Measurements from ENCODE around the gene DR1. TPM values are rescaled to one million over a fixed set of nuclear protein-coding genes. Genes with fewer than 3 reads are reported as not detected.
"Not testable (repeated sequence)": the region's sequence is repeated elsewhere in the genome, so short reads cannot be mapped to it uniquely, and the experiment has no call there.

The DR1 gene
- total RNA-seq, 2 experiments from 2014 or later, result 71.3 to 79.2 TPM

GRCh38 chr1:93349231-93350135 lies 3.8 kb downstream of the DR1 start:
- Mint-ChIP-seq H3K4me1 (ENCODE audit: low read depth) (peaks cover 33% of the 10 kb centered on the region), H3K27ac (peak overlapping the region; percentile 73)
- CTCF ChIA-PET, result interaction anchor here (2.1 kb wide), 1 partner anchor 45 kb away, joined by 6 read pairs; no protein-coding TSS in a partner anchor

GRCh38 chr1:93350322-93350721 lies 4.6 kb downstream of the DR1 start:
- H3K4me1 Mint-ChIP-seq (ENCODE audit: low read depth), result peaks cover 36% of the 10 kb centered on the region
- H3K27ac Mint-ChIP-seq, result no peak overlapping the region

More at GRCh38 chr1:93349231-93350135, 3.8 kb downstream of the DR1 start:
- ATAC-seq (no peak), DNase-seq (no peak)
- no peak for TF ChIP-seq CTCF (IDR thresholded peaks at IDR 0.05)
- H3K4me3 Mint-ChIP-seq, result peak overlapping the region; percentile 86
- no peaks in the 10 kb centered on the region for H3K27me3 Mint-ChIP-seq
- POLR2A ChIA-PET, result no interaction called here
- H3K9me3 Mint-ChIP-seq, result no peaks in the 10 kb centered on the region
- intact Hi-C loops (cut with micrococcal nuclease), result loop anchor here (5.0 kb wide), 1 partner anchor 167 kb away; the partner anchor contains the start of genes CCDC18 and TMED5
- H3K36me3 Mint-ChIP-seq (ENCODE audit: low read depth), result peaks cover 37% of the 10 kb centered on the region

GRCh38 chr1:93350875-93351274 lies 5.2 kb downstream of the DR1 start:
- Mint-ChIP-seq H3K27ac (no peak overlapping the region), H3K4me3 (no peak overlapping the region), H3K9me3 (no peaks in the 10 kb centered on the region), H3K36me3 (ENCODE audit: low read depth) (peaks cover 45% of the 10 kb centered on the region), H3K27me3 (no peaks in the 10 kb centered on the region), H3K4me1 (ENCODE audit: low read depth) (peaks cover 40% of the 10 kb centered on the region)
- ChIA-PET CTCF (no interaction called here), POLR2A (no interaction called here)
- DNase-seq (no peak), ATAC-seq (no peak)
- intact Hi-C loops (cut with micrococcal nuclease), result no loop called here
- TF ChIP-seq CTCF (IDR thresholded peaks at IDR 0.05), result no peak

More at GRCh38 chr1:93350322-93350721, 4.6 kb downstream of the DR1 start:
- CTCF ChIA-PET, result no interaction called here
- ATAC-seq (no peak), DNase-seq (no peak)
- Mint-ChIP-seq H3K36me3 (ENCODE audit: low read depth) (peaks cover 41% of the 10 kb centered on the region), H3K27me3 (no peaks in the 10 kb centered on the region), H3K4me3 (peak overlapping the region; percentile 62), H3K9me3 (no peaks in the 10 kb centered on the region)
- intact Hi-C loops (cut with micrococcal nuclease), result no loop called here
- POLR2A ChIA-PET, result no interaction called here
- no peak for TF ChIP-seq CTCF (IDR thresholded peaks at IDR 0.05)

GRCh38 chr1:93351346-93351745 lies 5.6 kb downstream of the DR1 start:
- ATAC-seq; H3K4me3 Mint-ChIP-seq; H3K27me3 Mint-ChIP-seq; H3K9me3 Mint-ChIP-seq; intact Hi-C loops (cut with micrococcal nuclease); POLR2A ChIA-PET; DNase-seq; H3K27ac Mint-ChIP-seq: not testable (repeated sequence)
- CTCF ChIA-PET, result interaction anchor here (1.7 kb wide), 1 partner anchor 47 kb away, joined by 7 read pairs; no protein-coding TSS in a partner anchor
- peaks cover 47% of the 10 kb centered on the region for H3K36me3 Mint-ChIP-seq (ENCODE audit: low read depth)
- H3K4me1 Mint-ChIP-seq (ENCODE audit: low read depth), result peaks cover 42% of the 10 kb centered on the region

GRCh38 chr1:93352376-93352775 lies 6.7 kb downstream of the DR1 start:
- H3K4me1 Mint-ChIP-seq (ENCODE audit: low read depth), result peaks cover 47% of the 10 kb centered on the region
- H3K9me3 Mint-ChIP-seq, result no peaks in the 10 kb centered on the region
- DNase-seq (no peak), ATAC-seq (no peak)
- CTCF ChIA-PET, result interaction anchor here (1.7 kb wide), 1 partner anchor 48 kb away, joined by 7 read pairs; no protein-coding TSS in a partner anchor
- H3K27me3 Mint-ChIP-seq, result no peaks in the 10 kb centered on the region
- H3K4me3 Mint-ChIP-seq, result peak overlapping the region; percentile 1
- intact Hi-C loops (cut with micrococcal nuclease), result no loop called here
- peaks cover 47% of the 10 kb centered on the region for H3K36me3 Mint-ChIP-seq (ENCODE audit: low read depth)
- TF ChIP-seq CTCF (IDR thresholded peaks at IDR 0.05), result no peak
- peak overlapping the region; percentile 13 for H3K27ac Mint-ChIP-seq
- POLR2A ChIA-PET, result no interaction called here

All from activated CD8-positive, alpha-beta T cell treated with anti-CD3 and anti-CD28 coated beads for 36 hours (primary cell).